CD4-positive, alpha-beta T cell treated with Interleukin-4 for 1 hour (primary cell): ENCODE measurements around the gene HDAC1.
"Not testable (repeated sequence)": the region's sequence is repeated elsewhere in the genome, so short reads cannot be mapped to it uniquely, and the experiment has no call there.

Source experiments
- DNase-seq, 2 donors: peaks; one replicate each; pipeline ENCODE4 v3.0.0-alpha.2; 2020 to 2022

Gene HDAC1

GRCh38 chr1:32350785-32351398, 59.0 kb downstream of the HDAC1 start:
- no peak for DNase-seq

DNA sequence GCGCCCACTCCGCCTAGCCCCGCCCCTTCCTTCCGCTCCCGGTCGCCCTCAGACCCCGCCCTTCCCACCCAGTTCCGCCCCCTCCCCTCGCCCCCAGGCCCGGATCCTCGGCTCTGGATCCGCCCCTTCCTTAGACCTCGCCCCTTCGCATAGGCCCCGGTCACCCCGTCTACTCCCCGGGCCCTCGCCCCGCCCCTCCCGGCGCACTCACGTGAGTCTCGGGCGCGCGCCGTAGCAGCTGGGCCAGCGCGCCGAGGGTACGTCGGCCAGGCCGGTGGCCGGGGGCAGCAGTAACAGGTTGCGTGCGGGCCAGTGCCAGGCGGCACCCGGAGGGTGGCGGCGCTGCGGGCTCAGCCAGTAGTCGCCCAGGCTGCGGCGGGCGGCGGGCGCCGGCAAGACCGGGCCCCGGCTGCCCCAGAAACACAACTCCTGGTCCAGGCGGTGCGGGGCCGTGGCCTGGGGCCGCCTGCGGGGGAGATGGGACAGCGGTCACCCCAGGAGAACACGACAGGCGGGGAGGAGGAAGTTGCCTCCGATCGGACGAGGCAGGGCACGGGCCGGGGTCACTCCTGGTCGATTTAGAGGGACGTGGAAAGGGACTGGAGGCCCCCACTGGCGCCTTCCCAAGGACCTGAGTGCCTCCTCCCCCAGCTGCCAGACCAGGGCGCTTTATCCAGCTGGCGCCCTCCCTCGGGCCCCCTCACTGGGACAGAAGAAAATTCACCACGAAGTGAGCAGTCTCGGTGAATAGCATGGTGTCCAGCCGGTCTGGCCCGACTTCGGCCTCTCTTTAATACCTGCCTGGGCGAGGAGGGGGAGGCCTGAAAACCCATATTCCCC, 59.7 kb downstream of the HDAC1 start:
- peak; percentile 94 to 95 for DNase-seq

- no peak for DNase-seq
These were observed 60.4 kb downstream of the HDAC1 start for GRCh38 chr1:32352239-32352745.

DNA sequence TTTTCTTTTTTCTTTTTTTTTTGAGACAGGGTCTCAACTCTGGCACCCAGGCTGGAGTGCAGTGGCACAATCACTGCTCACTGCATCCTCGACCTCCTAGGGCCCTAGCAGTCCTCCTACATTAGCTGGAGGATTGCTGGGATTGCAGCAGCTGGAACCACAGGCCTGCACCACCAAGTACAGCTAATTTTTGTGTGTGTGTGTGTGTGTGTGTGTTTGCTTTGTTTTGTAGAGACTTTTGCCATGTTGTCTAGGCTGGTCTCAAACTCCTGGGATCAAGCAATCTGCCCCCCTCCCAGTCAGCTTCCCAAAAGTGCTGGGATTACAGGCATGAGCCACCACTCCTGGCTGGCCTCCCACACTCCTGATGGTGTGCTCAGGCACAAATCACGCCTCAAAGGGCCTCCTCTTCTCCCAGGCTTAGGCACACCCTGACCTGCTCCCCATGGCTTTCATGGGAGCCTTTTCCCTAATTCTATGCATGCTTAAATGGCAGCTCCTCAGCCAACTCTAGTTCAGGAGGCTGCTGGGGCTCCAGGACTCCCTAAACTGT, 61.0 kb downstream of the HDAC1 start:
- no peak for DNase-seq

DNA sequence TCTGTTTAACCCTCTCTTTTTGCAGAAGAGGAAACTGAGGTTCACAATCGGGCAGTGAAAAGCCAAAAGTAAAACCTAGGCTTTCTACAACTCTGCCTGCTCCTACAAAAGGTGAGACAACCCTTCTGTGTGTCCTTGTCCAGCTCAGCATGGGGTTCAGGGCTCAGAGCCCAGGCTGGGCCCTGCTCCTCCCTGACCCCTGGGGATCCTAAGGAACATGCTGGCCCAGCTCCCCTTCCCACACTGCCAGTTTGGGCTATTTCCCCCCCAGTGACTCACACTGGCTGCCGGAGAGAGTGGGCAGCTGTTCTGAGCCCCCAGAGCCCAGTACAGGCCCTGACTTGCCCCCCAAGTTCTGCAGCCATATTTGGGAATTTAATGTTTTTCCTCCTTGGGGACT, 61.5 kb downstream of the HDAC1 start:
- DNase-seq: no peak

GRCh38 chr1:32353886-32354570, 62.1 kb downstream of the HDAC1 start:
- DNase-seq: no peak

- not testable (repeated sequence) for DNase-seq
These were observed 63.9 kb downstream of the HDAC1 start for GRCh38 chr1:32355778-32356177.

- no peak for DNase-seq
These were observed 64.6 kb downstream of the HDAC1 start for GRCh38 chr1:32356478-32356877.

GRCh38 chr1:32357614-32358013, 65.7 kb downstream of the HDAC1 start:
- no peak for DNase-seq

DNA sequence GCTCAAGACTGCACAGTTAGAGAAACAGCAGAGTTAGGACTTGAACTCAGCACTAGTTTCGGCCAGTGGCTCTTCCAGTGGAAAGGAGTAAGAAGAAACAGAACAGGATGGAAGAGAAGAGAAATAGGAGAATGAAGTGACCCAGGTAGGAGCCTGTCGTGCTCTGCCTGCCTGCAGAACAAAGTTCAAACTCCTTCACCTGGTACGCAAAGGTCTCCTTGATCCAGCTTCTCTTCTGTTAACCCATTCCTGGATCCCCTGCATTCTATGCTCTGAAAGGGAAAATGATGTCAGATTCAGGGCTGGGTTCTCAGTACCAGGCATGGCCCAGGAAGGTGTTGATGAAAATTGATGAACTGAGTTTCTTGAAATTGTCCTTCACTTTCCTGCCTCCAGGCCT, 66.6 kb downstream of the HDAC1 start:
- no peak for DNase-seq

DNA sequence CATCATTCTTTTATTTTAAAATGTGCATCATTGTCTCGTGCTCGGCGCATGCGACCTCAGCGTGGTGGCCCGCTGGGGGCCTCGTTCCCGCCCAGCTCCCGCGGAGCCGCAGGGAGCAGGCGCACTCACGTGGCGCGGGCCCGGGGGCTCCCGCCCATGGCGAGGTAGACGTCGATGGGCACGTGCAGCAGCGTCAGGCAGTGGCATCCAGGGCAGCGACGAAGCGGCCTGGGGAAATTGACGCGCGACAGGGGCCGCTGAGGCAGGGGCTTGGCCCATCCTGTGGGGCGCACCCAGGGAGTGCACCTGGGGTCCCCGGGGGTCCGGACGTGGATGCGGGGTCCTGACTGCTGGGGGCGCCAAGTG, 69.4 kb downstream of the HDAC1 start:
- DNase-seq: no peak

- DNase-seq: peak in 1 of 2 donors; percentile 22
These were observed 70.0 kb downstream of the HDAC1 start for GRCh38 chr1:32361674-32362473.

DNA sequence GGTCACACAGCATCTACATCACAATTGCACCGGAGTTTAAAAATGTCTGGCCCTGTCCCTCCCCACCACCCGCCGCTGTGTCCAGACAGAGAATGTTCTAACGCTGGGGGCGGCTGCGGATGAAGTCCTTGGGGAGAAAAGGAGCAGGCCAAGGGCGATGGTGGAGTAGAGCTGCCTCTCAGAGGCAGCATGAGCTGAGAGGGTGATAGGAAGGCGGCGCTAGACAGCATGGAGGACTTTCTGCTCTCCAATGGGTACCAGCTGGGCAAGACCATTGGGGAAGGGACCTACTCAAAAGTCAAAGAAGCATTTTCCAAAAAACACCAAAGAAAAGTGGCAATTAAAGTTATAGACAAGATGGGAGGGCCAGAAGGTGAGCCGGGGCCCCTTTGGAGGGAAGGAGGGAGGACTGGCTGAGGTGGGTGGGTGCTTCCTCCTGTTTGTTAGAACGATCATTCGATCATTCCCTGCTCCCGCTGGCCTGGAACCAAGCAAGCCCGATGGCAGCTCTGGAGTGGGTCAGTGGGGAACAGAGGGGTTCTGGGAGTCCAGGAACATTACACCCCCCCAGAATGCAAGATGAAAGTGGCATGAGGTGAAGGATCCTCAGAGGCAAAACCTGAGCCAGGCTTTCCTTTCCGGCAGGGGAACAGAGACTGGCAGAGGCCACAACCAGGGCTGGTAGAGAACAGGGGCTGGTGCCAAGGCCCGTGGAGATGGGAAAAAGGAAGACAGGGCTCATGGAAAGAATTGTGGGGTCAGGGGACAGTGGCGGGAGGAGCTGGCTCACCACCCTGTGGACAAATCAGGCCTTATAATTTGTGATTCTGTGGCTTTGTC, 70.8 kb downstream of the HDAC1 start, which contains the start of the genes FAM229A and TSSK3:
Gene FAM229A (minus strand): TSS at position 12 of the 840 bp plus-strand sequence. CDS start 394 bp downstream, outside the sequence.
Gene TSSK3 (plus strand): TSS at position 66 of the 840 bp plus-strand sequence. CDS start 163 bp downstream, at position 229.
- no peak for DNase-seq

DNA sequence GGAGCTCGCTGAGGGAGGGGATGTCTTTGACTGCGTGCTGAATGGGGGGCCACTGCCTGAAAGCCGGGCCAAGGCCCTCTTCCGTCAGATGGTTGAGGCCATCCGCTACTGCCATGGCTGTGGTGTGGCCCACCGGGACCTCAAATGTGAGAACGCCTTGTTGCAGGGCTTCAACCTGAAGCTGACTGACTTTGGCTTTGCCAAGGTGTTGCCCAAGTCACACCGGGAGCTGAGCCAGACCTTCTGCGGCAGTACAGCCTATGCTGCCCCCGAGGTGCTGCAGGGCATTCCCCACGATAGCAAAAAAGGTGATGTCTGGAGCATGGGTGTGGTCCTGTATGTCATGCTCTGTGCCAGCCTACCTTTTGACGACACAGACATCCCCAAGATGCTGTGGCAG, 71.8 kb downstream of the HDAC1 start:
- DNase-seq: no peak

DNA sequence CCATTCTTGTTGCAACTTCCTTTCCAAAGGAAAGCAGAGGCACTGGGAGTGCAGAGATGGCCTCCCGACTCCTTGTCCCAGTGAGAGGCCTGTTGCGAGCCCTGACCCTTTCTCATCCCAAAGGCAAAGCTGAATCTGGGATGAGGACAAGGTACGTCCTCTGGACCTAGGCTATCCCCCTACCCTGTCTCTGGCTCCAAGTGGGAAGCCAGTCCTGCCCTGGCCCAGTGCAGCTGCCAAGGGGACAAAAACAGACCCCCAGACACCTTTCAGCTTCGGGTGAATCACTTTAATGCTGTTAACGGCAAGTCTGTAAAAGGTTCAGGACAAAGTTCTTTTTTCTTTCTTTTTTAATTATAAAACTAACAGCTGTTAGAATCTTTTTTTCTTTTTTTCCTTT, 73.0 kb downstream of the HDAC1 start:
- no peak for DNase-seq

- DNase-seq: no peak
These were observed 73.6 kb downstream of the HDAC1 start for GRCh38 chr1:32365445-32365844.

- no peak for DNase-seq
These were observed 76.2 kb downstream of the HDAC1 start for GRCh38 chr1:32367912-32368635.

DNA sequence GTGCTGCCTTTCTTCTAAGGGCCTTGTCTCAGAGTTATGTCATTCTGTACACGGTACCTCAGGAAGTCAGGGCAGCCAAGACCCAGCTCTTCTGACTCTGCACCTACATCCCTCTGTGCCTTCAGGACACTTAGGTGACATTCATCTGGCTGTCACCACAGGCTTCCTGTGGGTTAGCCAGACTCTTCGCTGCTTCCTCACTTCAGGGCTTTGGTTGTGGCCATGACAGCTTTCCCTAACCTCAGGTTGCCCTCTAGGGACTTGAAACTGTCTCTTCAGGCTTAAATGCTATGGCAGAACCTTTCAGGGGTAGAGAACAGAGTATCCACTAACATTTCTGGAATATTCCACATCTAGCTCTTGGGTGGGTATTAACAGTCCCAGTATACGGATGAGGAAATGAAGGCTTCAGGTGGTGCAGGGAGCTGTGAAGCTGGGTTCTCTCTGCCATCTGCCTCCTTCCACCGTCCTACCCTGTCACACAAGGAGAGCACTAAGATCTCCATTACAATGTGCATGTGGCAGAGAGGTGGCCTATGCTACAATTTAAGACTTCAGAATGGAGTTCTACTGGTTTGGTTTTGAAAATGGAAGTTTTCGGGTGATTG, 80.4 kb downstream of the HDAC1 start:
- peak; percentile 72 to 79 for DNase-seq

- no peak for DNase-seq
These were observed 82.2 kb downstream of the HDAC1 start for GRCh38 chr1:32373996-32374592.

- no peak for DNase-seq
These were observed 84.3 kb downstream of the HDAC1 start for GRCh38 chr1:32376199-32376598.
